IMR-90 (cell line): ENCODE measurements around the gene ARMH1. TPM values are rescaled to one million over a fixed set of nuclear protein-coding genes. Genes with fewer than 3 reads are reported as not detected.

ENCODE experiments used
- ATAC-seq: fragments of 200-7000 bp; cut with Tn5 transposase; 2 replicates; pipeline ENCODE4 v1.9.1; 2020; ENCODE audit warnings: low read depth, mild to moderate bottlenecking, moderate library complexity
- BruUV-seq: library from RNA; stranded (reverse); fragments of 400-500 nt; replicated peaks from 2 replicates; lab custom pipeline; 2021; lab: Mats Ljungman, UMichigan
- CTCF ChIA-PET: fragments of 300-600 bp; formaldehyde crosslinking; extraction: SDS; loops from one replicate; lab custom pipeline; 2021; ENCODE audit warnings: antibody characterized with exemption; lab: Yijun Ruan, JAX
- POLR2A ChIA-PET: fragments of 300-600 bp; sonication (Branson Sonifier 250); formaldehyde crosslinking; loops from one replicate; lab custom pipeline; 2022; ENCODE audit warnings: antibody characterized with exemption; ENCODE audit not compliant: unreplicated experiment; lab: Charles Lee
- DNase-seq: peaks from one replicate; pipeline ENCODE4 v3.0.0; 2013
- H2AFZ ChIP-seq: replicated peaks from 2 replicates; pipeline ENCODE3; 2013; ENCODE audit warnings: low read length, mild to moderate bottlenecking; ENCODE audit not compliant: poor library complexity
- H2AK5ac ChIP-seq: 2 replicates; pipeline ENCODE4 v1.6.1; 2013; ENCODE audit warnings: low read depth, low read length, inconsistent platforms
- H2AK9ac ChIP-seq: replicated peaks from 2 replicates; pipeline ENCODE3; 2013; ENCODE audit warnings: mild to moderate bottlenecking, low read depth, low read length, moderate library complexity; ENCODE audit not compliant: poor library complexity
- H2BK120ac ChIP-seq: 2 replicates; pipeline ENCODE4 v1.6.1; 2013; ENCODE audit warnings: low read depth, low read length, inconsistent platforms
- H2BK15ac ChIP-seq: 3 replicates; pipeline ENCODE4 v1.6.1; 2013; ENCODE audit warnings: low read depth, low read length, inconsistent platforms
- H2BK20ac ChIP-seq: 2 replicates; pipeline ENCODE4 v1.6.1; 2013; ENCODE audit warnings: low read depth, mild to moderate bottlenecking, inconsistent platforms, low read length, moderate library complexity
- H2BK5ac ChIP-seq: 2 replicates; pipeline ENCODE4 v1.6.1; 2013; ENCODE audit warnings: mild to moderate bottlenecking, low read depth, low read length, inconsistent platforms; ENCODE audit not compliant: poor library complexity, severe bottlenecking
- H3K14ac ChIP-seq: replicated peaks from 2 replicates; pipeline ENCODE4 v1.6.1; 2013; ENCODE audit warnings: low read depth, low read length, inconsistent platforms
- H3K18ac ChIP-seq: 2 replicates; pipeline ENCODE4 v1.6.1; 2013; ENCODE audit warnings: low read depth, low read length, control low read depth
- H3K23ac ChIP-seq: 2 replicates; pipeline ENCODE4 v1.6.1; 2013; ENCODE audit warnings: low read depth, low read length, inconsistent platforms
- H3K27ac ChIP-seq: 2 replicates; pipeline ENCODE4 v1.5.1; 2013; ENCODE audit warnings: mild to moderate bottlenecking, control low read depth, low read length; ENCODE audit not compliant: insufficient read depth
- H3K27me3 ChIP-seq: 2 replicates; pipeline ENCODE4 v1.6.1; 2013; ENCODE audit warnings: low read length; ENCODE audit not compliant: control insufficient read depth, insufficient read depth
- H3K36me3 ChIP-seq: 2 replicates; pipeline ENCODE4 v1.6.1; 2013; ENCODE audit warnings: low read length, mixed read lengths; ENCODE audit not compliant: control insufficient read depth, insufficient read depth
- H3K4ac ChIP-seq: 2 replicates; pipeline ENCODE4 v1.6.1; 2013; ENCODE audit warnings: low read depth, low read length, inconsistent platforms
- H3K4me1 ChIP-seq: 2 replicates; pipeline ENCODE4 v1.6.1; 2013; ENCODE audit warnings: low read length, mixed read lengths; ENCODE audit not compliant: control insufficient read depth, insufficient read depth
- H3K4me2 ChIP-seq: 2 replicates; pipeline ENCODE4 v1.6.1; 2013; ENCODE audit warnings: low read depth, mild to moderate bottlenecking, control low read depth, low read length, moderate library complexity
- H3K4me3 ChIP-seq: 2 replicates; pipeline ENCODE4 v1.5.1; 2013; ENCODE audit warnings: low read depth, mild to moderate bottlenecking, control low read depth, low read length, moderate library complexity; ENCODE audit not compliant: insufficient read depth
- H3K56ac ChIP-seq: 2 replicates; pipeline ENCODE4 v1.6.1; 2013; ENCODE audit warnings: low read length, inconsistent platforms; ENCODE audit not compliant: insufficient read depth; ENCODE audit errors: extremely low read depth
- H3K79me1 ChIP-seq, 2 experiments: 2 replicates each; pipeline ENCODE4 v1.6.1; 2013; ENCODE audit warnings: low read length in 2 of 2, inconsistent platforms in 1 of 2, low read depth in 1 of 2
- H3K9ac ChIP-seq: 2 replicates; pipeline ENCODE4 v1.6.1; 2013; ENCODE audit warnings: low read depth, low read length, control low read depth
- H3K9me1 ChIP-seq: 2 replicates; pipeline ENCODE4 v1.6.1; 2013; ENCODE audit warnings: low read length, inconsistent platforms; ENCODE audit not compliant: insufficient read depth
- H3K9me3 ChIP-seq: 2 replicates; pipeline ENCODE4 v1.6.1; 2013; ENCODE audit warnings: low read length; ENCODE audit not compliant: control insufficient read depth, insufficient read depth
- H4K20me1 ChIP-seq: 2 replicates; pipeline ENCODE4 v1.6.1; 2013; ENCODE audit warnings: low read length, inconsistent platforms; ENCODE audit not compliant: insufficient read depth
- H4K5ac ChIP-seq: 2 replicates; pipeline ENCODE4 v1.6.1; 2013; ENCODE audit warnings: mild to moderate bottlenecking, low read depth, low read length, control low read depth
- H4K8ac ChIP-seq, 2 experiments: 2 replicates each; pipeline ENCODE4 v1.6.1; 2013; ENCODE audit warnings: low read depth in 2 of 2, low read length in 2 of 2, control low read depth in 1 of 2, inconsistent platforms in 1 of 2
- H4K91ac ChIP-seq: 2 replicates; pipeline ENCODE4 v1.6.1; 2013; ENCODE audit warnings: low read depth, low read length, inconsistent platforms; ENCODE audit not compliant: insufficient read depth
- BHLHE40 ChIP-seq: fragments of 150-350 bp; IDR thresholded peaks from 2 replicates; pipeline ENCODE4 v1.6.1; 2016; ENCODE audit warnings: mild to moderate bottlenecking, low read depth, low read length
- CEBPB ChIP-seq: IDR thresholded peaks from 2 replicates; pipeline ENCODE4 v1.6.1; 2012; ENCODE audit warnings: low read depth, low read length, improper control_type of control experiment
- CHD1 ChIP-seq: IDR thresholded peaks from 2 replicates; pipeline ENCODE4 v1.6.1; 2012; ENCODE audit warnings: low read depth, low read length, improper control_type of control experiment
- FOS ChIP-seq: fragments of 150-350 bp; IDR thresholded peaks from 2 replicates; pipeline ENCODE4 v1.6.1; 2016; ENCODE audit warnings: low read depth, low read length
- MAFK ChIP-seq: IDR thresholded peaks from 2 replicates; pipeline ENCODE4 v1.6.1; 2012; ENCODE audit warnings: low read depth, low read length, improper control_type of control experiment
- MAZ ChIP-seq: IDR thresholded peaks from 2 replicates; pipeline ENCODE4 v1.6.1; 2012; ENCODE audit warnings: low read depth, mild to moderate bottlenecking, low read length, improper control_type of control experiment, moderate library complexity, borderline replicate concordance
- MXI1 ChIP-seq: IDR thresholded peaks from 2 replicates; pipeline ENCODE4 v1.6.1; 2012; ENCODE audit warnings: low read depth, mild to moderate bottlenecking, low read length, moderate library complexity, borderline replicate concordance
- NFE2L2 ChIP-seq: fragments of 150-350 bp; IDR thresholded peaks from 2 replicates; pipeline ENCODE4 v1.6.1; 2016; ENCODE audit warnings: low read depth, mild to moderate bottlenecking, low read length
- POLR2A ChIP-seq: IDR thresholded peaks from 2 replicates; pipeline ENCODE4 v1.6.1; 2012; ENCODE audit warnings: mild to moderate bottlenecking, low read depth, low read length
- RAD21 ChIP-seq: IDR thresholded peaks from 2 replicates; pipeline ENCODE4 v1.6.1; 2012; ENCODE audit warnings: low read length, improper control_type of control experiment
- RCOR1 ChIP-seq: IDR thresholded peaks from 2 replicates; pipeline ENCODE4 v1.6.1; 2012; ENCODE audit warnings: mild to moderate bottlenecking, low read length, improper control_type of control experiment; ENCODE audit not compliant: insufficient replicate concordance
- RFX5 ChIP-seq: IDR thresholded peaks from 2 replicates; pipeline ENCODE4 v1.8.0; 2012; ENCODE audit warnings: low read depth, mild to moderate bottlenecking, low read length, moderate library complexity
- SMC3 ChIP-seq: fragments of 150-350 bp; IDR thresholded peaks from 2 replicates; pipeline ENCODE4 v1.6.1; 2016; ENCODE audit warnings: low read depth, mild to moderate bottlenecking, antibody characterized with exemption, low read length, moderate library complexity
- WGBS, 2 experiments: methylation state at CpG; one replicate each; pipeline versions ENCODE4 v1.1.5 to v1.1.7; 2013; ENCODE audit warnings: missing lambda C conversion rate in 2 of 2; ENCODE audit not compliant: insufficient read length in 1 of 2; ENCODE audit errors: extremely low coverage in 2 of 2; 5-methylcytosine and 5-hydroxymethylcytosine counted together
- dilution Hi-C: fragments of 300-500 bp; cut with HindIII; formaldehyde crosslinking; loops from one replicate; pipeline ENCODE4 v1.14.3; 2018; ENCODE audit warnings: low sequenced_read_pairs; ENCODE audit not compliant: unreplicated experiment
- in situ Hi-C: fragments of 300-500 bp; cut with MboI; formaldehyde crosslinking; loops from 3 replicates; pipeline ENCODE4 v1.14.3; 2019; ENCODE audit warnings: low sequenced_read_pairs, inconsistent platforms, mixed read lengths
- intact Hi-C: fragments of 100-400 bp; cut with micrococcal nuclease; formaldehyde crosslinking; loops from 2 replicates; pipeline ENCODE4 v1.10.0; 2022
- polyA plus RNA-seq, 3 experiments: library from polyadenylated mRNA; depleted of rRNA; stranded (reverse); fragments of >200 nt; gene quantifications; 2 replicates each; pipeline ENCODE4 v1.2.3, GENCODE V29; 2012; ENCODE audit warnings: low replicate concordance in 1 of 3
- total RNA-seq: library from RNA; depleted of rRNA; stranded (reverse); fragments of >200 nt; gene quantifications from 2 replicates; pipeline ENCODE4 v1.2.3, GENCODE V29; 2012
- TF ChIP-seq, protein P1 (sequence below): fragments of 150-350 bp; IDR thresholded peaks from 2 replicates; pipeline ENCODE4 v1.6.1; 2016; ENCODE audit warnings: low read depth, mild to moderate bottlenecking, low read length, moderate library complexity, borderline replicate concordance
- TF ChIP-seq, protein P2 (sequence below): fragments of 150-350 bp; IDR thresholded peaks from 2 replicates; pipeline ENCODE4 v1.6.1; 2017; ENCODE audit warnings: mild to moderate bottlenecking, antibody characterized with exemption, low read length, low read depth
- TF ChIP-seq, protein P3 (sequence below): conservative IDR thresholded peaks from 2 replicates; pipeline ENCODE4 v1.5.1; 2012; ENCODE audit warnings: mild to moderate bottlenecking, low read depth, low read length, improper control_type of control experiment

ARMH1 gene
- total and polyA plus RNA-seq, 2 of the 4 experiments (the other 2 are of a cell fraction) = 0.36 to 0.72 TPM

GRCh38 chr1:44698138-44698537 lies 23.6 kb downstream of the ARMH1 start:
- H3K23ac ChIP-seq = no peak overlapping the region
- dilution Hi-C loops = no loop called here
- in situ Hi-C loops = no loop called here
- no peak overlapping the region for H2BK5ac ChIP-seq
- H2BK120ac ChIP-seq = no peak overlapping the region
- H4K91ac ChIP-seq = no peak overlapping the region
- H4K5ac ChIP-seq = no peak overlapping the region
- TF ChIP-seq, protein P1, sequence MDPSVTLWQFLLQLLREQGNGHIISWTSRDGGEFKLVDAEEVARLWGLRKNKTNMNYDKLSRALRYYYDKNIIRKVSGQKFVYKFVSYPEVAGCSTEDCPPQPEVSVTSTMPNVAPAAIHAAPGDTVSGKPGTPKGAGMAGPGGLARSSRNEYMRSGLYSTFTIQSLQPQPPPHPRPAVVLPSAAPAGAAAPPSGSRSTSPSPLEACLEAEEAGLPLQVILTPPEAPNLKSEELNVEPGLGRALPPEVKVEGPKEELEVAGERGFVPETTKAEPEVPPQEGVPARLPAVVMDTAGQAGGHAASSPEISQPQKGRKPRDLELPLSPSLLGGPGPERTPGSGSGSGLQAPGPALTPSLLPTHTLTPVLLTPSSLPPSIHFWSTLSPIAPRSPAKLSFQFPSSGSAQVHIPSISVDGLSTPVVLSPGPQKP = no peak
- no peak for TF ChIP-seq NFE2L2
- TF ChIP-seq FOS = no peak
- no peak for TF ChIP-seq RFX5
- TF ChIP-seq RCOR1 = no peak
- TF ChIP-seq CEBPB = no peak
- TF ChIP-seq, protein P2, sequence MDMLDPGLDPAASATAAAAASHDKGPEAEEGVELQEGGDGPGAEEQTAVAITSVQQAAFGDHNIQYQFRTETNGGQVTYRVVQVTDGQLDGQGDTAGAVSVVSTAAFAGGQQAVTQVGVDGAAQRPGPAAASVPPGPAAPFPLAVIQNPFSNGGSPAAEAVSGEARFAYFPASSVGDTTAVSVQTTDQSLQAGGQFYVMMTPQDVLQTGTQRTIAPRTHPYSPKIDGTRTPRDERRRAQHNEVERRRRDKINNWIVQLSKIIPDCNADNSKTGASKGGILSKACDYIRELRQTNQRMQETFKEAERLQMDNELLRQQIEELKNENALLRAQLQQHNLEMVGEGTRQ = no peak
- no peak for TF ChIP-seq BHLHE40
- TF ChIP-seq CHD1 = no peak
- TF ChIP-seq MAFK = no peak
- no peak for TF ChIP-seq MXI1
- TF ChIP-seq, protein P3, sequence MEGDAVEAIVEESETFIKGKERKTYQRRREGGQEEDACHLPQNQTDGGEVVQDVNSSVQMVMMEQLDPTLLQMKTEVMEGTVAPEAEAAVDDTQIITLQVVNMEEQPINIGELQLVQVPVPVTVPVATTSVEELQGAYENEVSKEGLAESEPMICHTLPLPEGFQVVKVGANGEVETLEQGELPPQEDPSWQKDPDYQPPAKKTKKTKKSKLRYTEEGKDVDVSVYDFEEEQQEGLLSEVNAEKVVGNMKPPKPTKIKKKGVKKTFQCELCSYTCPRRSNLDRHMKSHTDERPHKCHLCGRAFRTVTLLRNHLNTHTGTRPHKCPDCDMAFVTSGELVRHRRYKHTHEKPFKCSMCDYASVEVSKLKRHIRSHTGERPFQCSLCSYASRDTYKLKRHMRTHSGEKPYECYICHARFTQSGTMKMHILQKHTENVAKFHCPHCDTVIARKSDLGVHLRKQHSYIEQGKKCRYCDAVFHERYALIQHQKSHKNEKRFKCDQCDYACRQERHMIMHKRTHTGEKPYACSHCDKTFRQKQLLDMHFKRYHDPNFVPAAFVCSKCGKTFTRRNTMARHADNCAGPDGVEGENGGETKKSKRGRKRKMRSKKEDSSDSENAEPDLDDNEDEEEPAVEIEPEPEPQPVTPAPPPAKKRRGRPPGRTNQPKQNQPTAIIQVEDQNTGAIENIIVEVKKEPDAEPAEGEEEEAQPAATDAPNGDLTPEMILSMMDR = no peak
- TF ChIP-seq RAD21 = no peak
- no peak for TF ChIP-seq MAZ
- no peak for TF ChIP-seq SMC3
- no peak for TF ChIP-seq POLR2A
- WGBS, 2 experiments = no CpG with 5 or more reads among the region's 3 CpGs
- H3K4me1 ChIP-seq = peaks cover 2% of the 10 kb centered on the region; the same call in 1 of the 2 replicates
- H4K20me1 ChIP-seq = no peaks in the 10 kb centered on the region
- intact Hi-C loops = no loop called here
- ATAC-seq = no peak
- H4K8ac ChIP-seq = no peak overlapping the region
- no peak overlapping the region for H3K18ac ChIP-seq
- no peaks in the 10 kb centered on the region for H3K79me1 ChIP-seq
- DNase-seq = no peak
- no peaks in the 10 kb centered on the region for H3K36me3 ChIP-seq
- no peak overlapping the region for H3K14ac ChIP-seq
- H3K9me3 ChIP-seq = no peaks in the 10 kb centered on the region
- H2AK9ac ChIP-seq = no peak overlapping the region
- H3K56ac ChIP-seq = no peak overlapping the region
- POLR2A ChIA-PET = no interaction called here
- no peak overlapping the region for H2BK15ac ChIP-seq
- H3K27ac ChIP-seq = no peak overlapping the region
- CTCF ChIA-PET = no interaction called here
- H3K9me1 ChIP-seq = no peaks in the 10 kb centered on the region
- H2AK5ac ChIP-seq = no peak overlapping the region
- no TSS peak for BruUV-seq
- no peak overlapping the region for H3K4ac ChIP-seq
- H3K4me3 ChIP-seq = no peak overlapping the region
- H3K9ac ChIP-seq = no peak overlapping the region
- H2AFZ ChIP-seq = no peak overlapping the region
- H3K27me3 ChIP-seq = peaks cover 13% of the 10 kb centered on the region
- H2BK20ac ChIP-seq = no peak overlapping the region
- no peak overlapping the region for H3K4me2 ChIP-seq
